HEK293 (cell line): ENCODE results near the gene TTC7B.

Experiments
- ATF2 ChIP-seq: fragments of 450-650 bp; formaldehyde crosslinking; IDR thresholded peaks from 2 replicates; pipeline ENCODE4 v1.5.1; 2016; ENCODE audit warnings: missing biosample characterization, missing genetic modification characterization, low read depth
- CTCF ChIP-seq: fragments of 450-650 bp; formaldehyde crosslinking; IDR thresholded peaks from 2 replicates; pipeline ENCODE4 v1.5.1; 2016; ENCODE audit warnings: missing biosample characterization, missing genetic modification characterization
- GLI2 ChIP-seq: fragments of 450-650 bp; formaldehyde crosslinking; IDR thresholded peaks from 2 replicates; pipeline ENCODE4; 2017; ENCODE audit warnings: missing biosample characterization, missing genetic modification characterization, low read depth, borderline replicate concordance
- HOXD13 ChIP-seq: sonication (generic); formaldehyde crosslinking; IDR thresholded peaks from 2 replicates; pipeline ENCODE4 v1.8.0; 2022; ENCODE audit warnings: missing genetic modification reagents, borderline replicate concordance
- INSM2 ChIP-seq: fragments of 450-650 bp; formaldehyde crosslinking; IDR thresholded peaks from 2 replicates; pipeline ENCODE4 v1.5.1; 2016; ENCODE audit warnings: missing biosample characterization, missing genetic modification characterization
- SETDB1 ChIP-seq: IDR thresholded peaks from one replicate; pipeline ENCODE4 v1.6.1; 2017; ENCODE audit warnings: mild to moderate bottlenecking, low read length, moderate library complexity, mixed read lengths; ENCODE audit not compliant: insufficient read length
- ZBTB10 ChIP-seq: fragments of 450-650 bp; formaldehyde crosslinking; IDR thresholded peaks from 2 replicates; pipeline ENCODE4 v1.5.1; 2016; ENCODE audit warnings: missing biosample characterization, missing genetic modification characterization
- ZBTB49 ChIP-seq: fragments of 450-650 bp; formaldehyde crosslinking; IDR thresholded peaks from 2 replicates; pipeline ENCODE4 v1.5.1; 2016; ENCODE audit warnings: missing biosample characterization, missing genetic modification characterization, low read depth
- ZNF146 ChIP-seq: fragments of 450-650 bp; formaldehyde crosslinking; IDR thresholded peaks from 2 replicates; pipeline ENCODE4 v1.5.1; 2016; ENCODE audit warnings: missing biosample characterization, missing genetic modification characterization
- ZNF398 ChIP-seq: fragments of 450-650 bp; formaldehyde crosslinking; IDR thresholded peaks from 2 replicates; pipeline ENCODE4 v1.5.1; 2017; ENCODE audit warnings: missing biosample characterization, missing genetic modification characterization
- ZNF610 ChIP-seq: fragments of 450-650 bp; formaldehyde crosslinking; IDR thresholded peaks from 2 replicates; pipeline ENCODE4 v1.5.1; 2016; ENCODE audit warnings: missing biosample characterization, missing genetic modification characterization, borderline replicate concordance
- ZNF660 ChIP-seq: fragments of 450-650 bp; IDR thresholded peaks from 2 replicates; pipeline ENCODE4 v1.5.1; 2018; ENCODE audit warnings: missing biosample characterization, mild to moderate bottlenecking, missing genetic modification characterization
- ZNF707 ChIP-seq: fragments of 450-650 bp; formaldehyde crosslinking; IDR thresholded peaks from 2 replicates; pipeline ENCODE4 v1.5.1; 2016; ENCODE audit warnings: missing biosample characterization, missing genetic modification characterization
- ZNF747 ChIP-seq: fragments of 450-650 bp; formaldehyde crosslinking; IDR thresholded peaks from 2 replicates; pipeline ENCODE4 v1.5.1; 2016; ENCODE audit warnings: missing biosample characterization, missing genetic modification characterization

- TF ChIP-seq CTCF (tag by site-specific recombination) (no peak), GLI2 (no peak), HOXD13 (CRISPR knock-in tag) (no peak), SETDB1 (no peak), ZNF747 (tag by site-specific recombination) (no peak), ZBTB10 (tag by site-specific recombination) (no peak), ZBTB49 (tag by site-specific recombination) (no peak), ZNF660 (tag by site-specific recombination) (no peak), ATF2 (no peak), ZNF146 (tag by site-specific recombination) (no peak), INSM2 (tag by site-specific recombination) (no peak), ZNF398 (tag by site-specific recombination) (no peak), ZNF707 (no peak), ZNF610 (tag by site-specific recombination) (no peak)
Observed at GRCh38 chr14:90557516-90557915, 258.7 kb downstream of the TTC7B start.
